ENCODE results near the gene PBX3. TPM values are rescaled to one million over a fixed set of nuclear protein-coding genes. Genes with fewer than 3 reads are reported as not detected.
"Not testable (repeated sequence)": the region's sequence is repeated elsewhere in the genome, so short reads cannot be mapped to it uniquely, and the experiment has no call there.

PBX3 gene
- polyA plus RNA-seq, 3 donors from 2014 or later: 5.7 to 7.0 (median 6.2) TPM

- peaks cover 9 to 25% of the 10 kb centered on the region in 2 donors for H3K4me1 Mint-ChIP-seq
- no peak overlapping the region for H3K4me3 Mint-ChIP-seq
- H3K27me3 Mint-ChIP-seq (ENCODE audit: low read depth in 3 of 3): no peaks in the 10 kb centered on the region
- peaks cover 0 to 5% (median 0%) of the 10 kb centered on the region in 3 donors for H3K36me3 Mint-ChIP-seq
- no peak overlapping the region for H3K27ac Mint-ChIP-seq
- no peaks in the 10 kb centered on the region for H3K9me3 Mint-ChIP-seq
- no peak for DNase-seq
Measured at GRCh38 chr9:125771037-125771436, 23.9 kb downstream of the PBX3 start.

GRCh38 chr9:125772740-125773139 lies 25.6 kb downstream of the PBX3 start:
- Mint-ChIP-seq H3K27ac (no peak overlapping the region), H3K36me3 (peaks cover 0 to 5% (median 0%) of the 10 kb centered on the region in 3 donors), H3K4me3 (no peak overlapping the region), H3K9me3 (no peaks in the 10 kb centered on the region), H3K4me1 (peaks cover 3 to 18% of the 10 kb centered on the region in 2 donors), H3K27me3 (ENCODE audit: low read depth in 3 of 3) (no peaks in the 10 kb centered on the region)
- DNase-seq: no peak

GRCh38 chr9:125774106-125774505 lies 26.9 kb downstream of the PBX3 start:
- Mint-ChIP-seq H3K36me3 (peaks cover 0 to 5% (median 0%) of the 10 kb centered on the region in 3 donors), H3K9me3 (no peaks in the 10 kb centered on the region), H3K27me3 (ENCODE audit: low read depth in 3 of 3) (no peaks in the 10 kb centered on the region), H3K27ac (peak overlapping the region in 1 of 6 donors; percentile 31), H3K4me1 (peaks cover 2 to 15% of the 10 kb centered on the region in 2 donors), H3K4me3 (no peak overlapping the region)
- DNase-seq: no peak

GRCh38 chr9:125776789-125777188 lies 29.6 kb downstream of the PBX3 start:
- not testable (repeated sequence) for H3K27me3 Mint-ChIP-seq (ENCODE audit: low read depth in 3 of 3); H3K4me3 Mint-ChIP-seq; H3K36me3 Mint-ChIP-seq; H3K27ac Mint-ChIP-seq; DNase-seq; H3K9me3 Mint-ChIP-seq
- H3K4me1 Mint-ChIP-seq: peaks cover 2 to 15% of the 10 kb centered on the region in 2 donors

DNA sequence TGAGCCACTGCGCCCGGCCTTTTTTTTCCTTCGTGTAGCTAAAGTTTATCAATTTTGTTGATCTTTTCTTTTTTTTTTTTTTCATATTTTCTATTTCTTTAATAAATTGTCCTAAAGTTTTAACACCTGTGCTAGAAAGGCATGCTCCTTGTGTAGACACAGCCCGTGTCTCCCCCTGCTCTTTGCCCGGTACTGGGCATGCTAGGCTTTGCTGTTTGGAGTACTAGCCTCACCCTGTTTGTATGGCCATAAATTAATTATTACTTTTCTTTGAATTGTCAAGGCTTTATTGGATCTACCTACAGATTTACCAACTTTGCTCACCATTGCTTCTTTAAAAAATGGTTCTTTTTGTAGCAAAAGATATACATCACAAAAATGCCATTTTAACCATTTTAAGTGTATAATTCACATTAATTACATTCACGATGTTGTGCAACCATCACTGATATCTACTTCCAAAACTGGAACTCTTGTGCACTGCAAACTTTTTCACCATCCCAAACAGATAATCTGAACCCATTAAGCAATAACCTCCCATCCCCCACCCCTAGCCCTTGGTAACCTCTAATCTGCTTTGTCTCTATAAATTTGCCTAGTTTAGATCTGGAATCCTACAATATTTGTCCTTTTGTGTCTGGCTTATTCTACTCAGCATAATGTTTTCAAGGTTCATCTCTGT lies 31.5 kb downstream of the PBX3 start:
- not testable (repeated sequence) for DNase-seq; H3K4me3 Mint-ChIP-seq; H3K4me1 Mint-ChIP-seq; H3K27me3 Mint-ChIP-seq (ENCODE audit: low read depth in 3 of 3); H3K27ac Mint-ChIP-seq; H3K9me3 Mint-ChIP-seq
- H3K36me3 Mint-ChIP-seq: peaks cover 0 to 16% (median 0%) of the 10 kb centered on the region in 3 donors

GRCh38 chr9:125779220-125779565 lies 32.0 kb downstream of the PBX3 start:
- not testable (repeated sequence) for H3K27ac Mint-ChIP-seq; DNase-seq; H3K9me3 Mint-ChIP-seq; H3K27me3 Mint-ChIP-seq (ENCODE audit: low read depth in 3 of 3); H3K4me3 Mint-ChIP-seq; H3K4me1 Mint-ChIP-seq
- peaks cover 0 to 16% (median 0%) of the 10 kb centered on the region in 3 donors for H3K36me3 Mint-ChIP-seq

- Mint-ChIP-seq H3K4me3 (no peak overlapping the region), H3K27me3 (ENCODE audit: low read depth in 3 of 3) (no peaks in the 10 kb centered on the region), H3K36me3 (peaks cover 0 to 23% (median 0%) of the 10 kb centered on the region in 3 donors), H3K4me1 (peaks cover 13 to 15% of the 10 kb centered on the region in 2 donors), H3K27ac (no peak overlapping the region), H3K9me3 (no peaks in the 10 kb centered on the region)
- no peak for DNase-seq
Measured at GRCh38 chr9:125782718-125783117, 35.5 kb downstream of the PBX3 start.

DNA sequence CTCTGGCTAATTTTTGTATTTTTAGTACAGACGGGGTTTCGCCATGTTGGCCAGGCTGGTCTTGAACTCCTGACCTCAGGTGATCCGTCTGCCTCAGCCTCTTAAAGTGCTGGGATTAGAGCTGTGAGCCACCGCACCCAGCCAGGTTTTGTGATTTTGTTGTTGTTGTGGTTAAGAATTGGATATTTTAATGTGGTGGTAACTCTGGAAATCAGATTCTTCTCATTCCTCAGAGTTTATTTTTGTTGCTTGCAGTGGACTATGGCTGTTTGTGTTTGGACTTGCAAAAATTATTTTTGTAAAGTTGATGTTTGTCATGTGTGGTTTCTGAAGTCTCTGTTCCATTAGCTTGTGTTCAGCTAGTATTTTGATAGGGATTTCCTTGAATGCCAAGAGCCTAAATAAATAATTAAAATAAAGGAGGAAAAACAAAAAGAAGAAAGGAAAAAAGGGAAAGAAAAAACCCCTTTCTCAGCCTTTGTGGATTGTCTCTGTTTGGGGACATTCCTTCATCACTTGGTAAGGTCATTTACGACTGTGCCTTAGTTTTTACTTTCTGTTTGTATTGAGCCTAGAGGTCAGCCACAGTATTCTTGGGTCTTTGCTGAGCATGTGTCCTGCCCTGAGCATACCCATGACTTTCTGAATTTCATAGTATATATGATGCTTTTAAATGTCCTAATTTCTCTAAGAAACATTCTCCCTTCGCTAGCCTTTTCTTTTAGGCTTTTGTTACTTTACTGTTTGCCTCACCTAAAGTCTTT lies 37.3 kb downstream of the PBX3 start:
- no peak for DNase-seq
- peaks cover 19 to 23% of the 10 kb centered on the region in 2 donors for H3K4me1 Mint-ChIP-seq
- peaks cover 0 to 1% (median 0%) of the 10 kb centered on the region in 3 donors for H3K27me3 Mint-ChIP-seq (ENCODE audit: low read depth in 3 of 3)
- peaks cover 0 to 23% (median 0%) of the 10 kb centered on the region in 3 donors for H3K36me3 Mint-ChIP-seq
- H3K9me3 Mint-ChIP-seq: no peaks in the 10 kb centered on the region
- H3K4me3 Mint-ChIP-seq: peak overlapping the region in 1 of 5 donors; percentile 2
- H3K27ac Mint-ChIP-seq: peak overlapping the region in 3 of 6 donors; percentile 4 to 55 (median 17)

- DNase-seq: no peak
- peak overlapping the region in 5 of 6 donors; percentile 4 to 55 (median 17) for H3K27ac Mint-ChIP-seq
- peaks cover 19 to 23% of the 10 kb centered on the region in 2 donors for H3K4me1 Mint-ChIP-seq
- peak overlapping the region in 1 of 5 donors; percentile 2 for H3K4me3 Mint-ChIP-seq
- H3K27me3 Mint-ChIP-seq (ENCODE audit: low read depth in 3 of 3): peaks cover 0 to 1% (median 0%) of the 10 kb centered on the region in 3 donors
- H3K9me3 Mint-ChIP-seq: no peaks in the 10 kb centered on the region
- H3K36me3 Mint-ChIP-seq: peaks cover 0 to 23% (median 0%) of the 10 kb centered on the region in 3 donors
Measured at GRCh38 chr9:125785248-125785751, 38.1 kb downstream of the PBX3 start.

DNA sequence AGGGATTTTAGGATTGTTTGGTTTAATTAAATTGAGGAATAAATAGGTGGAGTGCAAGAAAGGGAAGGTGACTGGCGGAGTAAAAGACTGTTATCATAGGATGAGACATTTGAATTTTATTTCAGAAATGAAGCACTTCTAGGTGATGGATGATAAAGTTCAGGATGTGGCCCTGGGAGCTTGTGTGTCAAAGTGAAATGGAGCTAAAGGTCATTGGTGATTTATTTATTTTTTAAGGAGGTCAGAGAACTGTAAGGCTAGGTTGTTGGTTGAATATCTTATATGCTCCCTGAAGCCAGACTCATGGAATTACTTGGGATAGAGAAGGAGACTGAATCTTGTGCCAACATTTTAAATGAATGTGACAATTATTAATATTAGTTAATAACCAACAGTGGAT lies 40.5 kb downstream of the PBX3 start:
- Mint-ChIP-seq H3K27ac (peak overlapping the region in 1 of 6 donors; percentile 52), H3K36me3 (peaks cover 0 to 12% (median 0%) of the 10 kb centered on the region in 3 donors), H3K9me3 (no peaks in the 10 kb centered on the region), H3K4me3 (no peak overlapping the region), H3K27me3 (ENCODE audit: low read depth in 3 of 3) (peaks cover 0 to 1% (median 0%) of the 10 kb centered on the region in 3 donors), H3K4me1 (peaks cover 19 to 23% of the 10 kb centered on the region in 2 donors)
- no peak for DNase-seq

GRCh38 chr9:125789196-125789595 lies 42.0 kb downstream of the PBX3 start:
- H3K27ac Mint-ChIP-seq: no peak overlapping the region
- no peak overlapping the region for H3K4me3 Mint-ChIP-seq
- H3K9me3 Mint-ChIP-seq: no peaks in the 10 kb centered on the region
- H3K36me3 Mint-ChIP-seq: peaks cover 0 to 7% (median 4%) of the 10 kb centered on the region in 3 donors
- H3K27me3 Mint-ChIP-seq (ENCODE audit: low read depth in 3 of 3): peaks cover 0 to 1% (median 0%) of the 10 kb centered on the region in 3 donors
- H3K4me1 Mint-ChIP-seq: peaks cover 19 to 23% of the 10 kb centered on the region in 2 donors
- DNase-seq: no peak

DNA sequence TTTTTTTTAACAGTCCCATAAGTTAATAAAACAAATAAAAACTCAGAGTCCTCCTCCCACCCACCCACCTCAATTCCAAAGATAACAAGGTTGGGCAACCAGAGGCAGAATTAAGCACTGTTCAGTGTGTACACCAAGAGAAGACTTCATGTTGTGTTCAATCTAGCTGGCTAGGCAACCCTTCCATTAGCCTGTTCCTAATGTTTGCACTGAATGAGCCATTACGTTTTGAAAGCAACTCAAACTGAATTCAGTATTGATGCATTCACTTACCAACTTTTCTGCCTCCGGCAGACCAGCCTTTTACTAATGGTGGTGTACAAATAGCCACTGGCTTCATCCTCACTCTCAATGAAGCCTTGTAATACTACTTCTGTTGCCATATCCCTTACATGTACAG lies 47.5 kb downstream of the PBX3 start:
- no peaks in the 10 kb centered on the region for H3K4me1 Mint-ChIP-seq
- no peak overlapping the region for H3K4me3 Mint-ChIP-seq
- H3K36me3 Mint-ChIP-seq: peaks cover 0 to 4% (median 0%) of the 10 kb centered on the region in 3 donors
- DNase-seq: no peak
- no peak overlapping the region for H3K27ac Mint-ChIP-seq
- no peaks in the 10 kb centered on the region for H3K27me3 Mint-ChIP-seq (ENCODE audit: low read depth in 3 of 3)
- no peaks in the 10 kb centered on the region for H3K9me3 Mint-ChIP-seq

- Mint-ChIP-seq H3K27ac (no peak overlapping the region), H3K36me3 (peaks cover 0 to 4% (median 0%) of the 10 kb centered on the region in 3 donors), H3K4me1 (no peaks in the 10 kb centered on the region), H3K27me3 (ENCODE audit: low read depth in 3 of 3) (no peaks in the 10 kb centered on the region), H3K4me3 (no peak overlapping the region), H3K9me3 (no peaks in the 10 kb centered on the region)
- DNase-seq: no peak
Measured at GRCh38 chr9:125795970-125796596, 48.9 kb downstream of the PBX3 start.

DNA sequence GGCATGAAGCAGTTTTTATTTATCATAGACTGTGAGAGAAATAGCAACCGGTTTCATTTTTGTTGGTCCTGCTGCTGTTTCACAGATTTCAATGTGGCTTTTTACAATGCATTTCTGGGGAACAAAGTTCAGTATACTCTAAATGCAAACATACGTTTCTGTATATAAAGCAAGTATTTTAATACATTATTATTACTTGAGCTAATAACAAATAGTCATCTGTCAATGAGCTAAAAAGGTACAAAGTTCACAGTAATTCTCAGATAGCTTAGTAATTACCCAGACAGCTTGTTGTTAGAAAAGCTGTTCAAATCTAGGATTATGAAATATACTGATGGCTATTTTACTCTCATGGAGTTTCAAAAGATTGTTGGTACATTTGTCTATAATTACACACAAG lies 50.8 kb downstream of the PBX3 start:
- Mint-ChIP-seq H3K27me3 (ENCODE audit: low read depth in 3 of 3) (no peaks in the 10 kb centered on the region), H3K9me3 (no peaks in the 10 kb centered on the region), H3K27ac (no peak overlapping the region), H3K4me3 (no peak overlapping the region), H3K4me1 (no peaks in the 10 kb centered on the region), H3K36me3 (peaks cover 0 to 8% (median 0%) of the 10 kb centered on the region in 3 donors)
- no peak for DNase-seq
